GM19240 (cell line): ENCODE results near the gene CDK17.
"Not testable (repeated sequence)": the region's sequence is repeated elsewhere in the genome, so short reads cannot be mapped to it uniquely, and the experiment has no call there.

Experiments used
- DNase-seq: peaks from one replicate; pipeline ENCODE4 v3.0.0; 2011; ENCODE audit warnings: low spot score; ENCODE audit not compliant: insufficient read length

Gene CDK17

DNA sequence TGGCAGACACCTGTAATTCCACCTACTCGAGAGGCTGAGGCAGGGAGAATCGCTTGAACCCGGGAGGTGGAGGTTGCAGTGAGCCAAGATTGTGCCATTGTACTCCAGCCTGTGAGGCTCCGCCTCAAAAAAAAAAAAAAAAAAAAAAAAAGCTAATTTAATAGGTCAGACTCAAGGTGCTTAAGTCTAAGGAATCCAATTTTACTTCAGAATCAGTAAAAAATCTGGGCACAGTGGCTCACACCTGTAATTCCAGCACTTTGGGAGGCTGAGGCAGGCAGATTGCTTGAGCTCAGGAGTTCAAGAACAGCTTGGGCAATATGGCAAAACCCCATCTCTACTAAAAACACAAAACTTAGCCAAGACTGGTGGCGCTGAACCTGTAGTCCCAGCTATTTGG, 7.0 kb downstream of the CDK17 start:
- DNase-seq, result not testable (repeated sequence)

GRCh38 chr12:96392397-96392796, 7.8 kb downstream of the CDK17 start:
- no peak for DNase-seq

DNA sequence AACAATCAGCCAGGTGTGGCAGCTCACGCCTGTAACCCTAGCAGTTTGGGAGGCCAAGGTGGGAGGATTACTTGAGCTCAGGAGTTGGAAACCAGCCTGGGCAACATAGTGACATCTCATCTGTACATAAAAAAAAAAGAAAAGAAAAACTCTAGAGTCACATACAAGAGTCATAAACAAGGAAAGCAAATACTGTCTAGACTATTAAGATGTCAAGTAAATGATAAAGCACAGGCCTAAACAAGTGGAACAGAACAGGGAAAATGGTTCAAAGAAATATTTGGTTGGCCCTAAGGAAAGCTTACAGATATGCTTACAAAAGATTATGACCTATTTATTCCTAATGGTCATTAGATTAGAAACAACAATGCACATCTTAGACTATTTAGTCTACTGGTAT, 12.3 kb downstream of the CDK17 start:
- no peak for DNase-seq

- no peak for DNase-seq
Measured at GRCh38 chr12:96386794-96387193, 13.4 kb downstream of the CDK17 start.

GRCh38 chr12:96383991-96384390, 16.2 kb downstream of the CDK17 start:
- DNase-seq, result no peak

- DNase-seq, result no peak
Measured at GRCh38 chr12:96383371-96383770, 16.9 kb downstream of the CDK17 start.

- DNase-seq, result not testable (repeated sequence)
Measured at GRCh38 chr12:96379743-96380142, 20.5 kb downstream of the CDK17 start.

GRCh38 chr12:96378319-96378718, 21.9 kb downstream of the CDK17 start:
- DNase-seq, result no peak

DNA sequence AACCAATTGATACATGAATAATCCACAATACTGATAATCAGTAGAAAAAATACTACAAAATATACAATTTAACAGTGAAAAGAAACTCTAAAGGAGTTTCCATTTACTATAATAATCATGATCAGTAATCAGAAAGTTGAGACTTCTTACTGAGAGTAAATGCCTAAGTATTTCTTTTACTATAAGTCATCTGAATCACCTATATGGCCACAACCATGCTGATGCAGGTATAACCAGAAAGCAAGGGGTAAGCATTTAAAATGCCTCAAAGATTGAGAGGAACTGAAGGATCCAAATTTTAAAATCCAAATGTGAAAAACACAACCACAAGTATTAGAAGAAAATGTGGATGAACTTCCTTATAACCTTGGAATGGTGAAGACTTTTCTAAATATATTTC, 23.4 kb downstream of the CDK17 start:
- DNase-seq, result no peak

DNA sequence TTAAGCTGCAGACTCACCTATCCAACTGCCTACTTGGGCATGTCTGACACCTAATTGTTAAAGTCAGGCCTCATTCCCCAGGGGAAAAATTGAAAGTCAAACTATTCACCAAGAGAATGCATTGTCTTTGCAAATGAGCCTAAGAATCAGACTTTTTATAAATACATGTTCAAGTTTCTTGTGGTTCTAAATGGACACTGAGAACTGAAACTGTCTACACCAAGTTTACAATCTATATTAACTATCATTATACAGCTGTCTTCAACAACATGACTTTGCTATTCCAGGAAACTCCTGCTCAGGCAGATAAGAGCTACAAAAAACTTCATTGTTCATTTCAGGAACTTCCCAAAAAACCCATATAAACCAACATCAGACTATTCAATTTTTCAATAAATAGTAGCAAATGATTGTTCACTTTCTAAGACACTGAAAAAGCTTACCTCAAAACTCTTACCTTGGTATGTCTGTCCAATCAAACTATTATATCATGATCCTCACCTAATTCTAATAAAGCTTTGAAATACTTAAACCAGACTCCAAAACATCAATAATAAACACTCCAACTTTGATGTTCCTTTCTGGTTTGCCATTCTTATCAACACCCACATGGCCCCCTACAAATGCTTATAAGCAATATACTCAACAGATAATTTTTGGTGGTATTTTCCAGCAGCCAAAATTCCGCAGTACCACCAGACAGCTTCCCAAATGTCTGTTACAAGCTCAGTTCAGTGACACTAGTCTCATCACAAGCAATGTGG, 24.2 kb downstream of the CDK17 start:
- no peak for DNase-seq

DNA sequence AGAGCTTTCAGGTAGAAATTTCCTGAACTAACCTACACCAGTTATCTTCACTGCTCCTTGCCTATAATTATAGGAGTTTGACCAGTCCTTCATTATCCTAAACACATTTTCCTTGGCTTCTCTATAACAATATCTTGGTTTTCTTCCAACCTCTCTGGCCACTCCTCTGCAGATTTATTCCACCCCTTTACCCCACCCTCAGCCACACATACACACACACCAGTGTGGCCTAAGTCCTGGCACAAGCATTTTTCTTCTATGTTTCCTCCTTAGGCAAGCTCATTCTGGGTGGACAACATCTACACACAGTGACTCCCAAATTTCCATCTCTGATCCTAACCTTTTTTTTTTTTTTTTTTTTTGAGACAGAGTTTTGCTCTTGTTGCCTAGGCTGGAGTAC, 25.1 kb downstream of the CDK17 start:
- no peak for DNase-seq

DNA sequence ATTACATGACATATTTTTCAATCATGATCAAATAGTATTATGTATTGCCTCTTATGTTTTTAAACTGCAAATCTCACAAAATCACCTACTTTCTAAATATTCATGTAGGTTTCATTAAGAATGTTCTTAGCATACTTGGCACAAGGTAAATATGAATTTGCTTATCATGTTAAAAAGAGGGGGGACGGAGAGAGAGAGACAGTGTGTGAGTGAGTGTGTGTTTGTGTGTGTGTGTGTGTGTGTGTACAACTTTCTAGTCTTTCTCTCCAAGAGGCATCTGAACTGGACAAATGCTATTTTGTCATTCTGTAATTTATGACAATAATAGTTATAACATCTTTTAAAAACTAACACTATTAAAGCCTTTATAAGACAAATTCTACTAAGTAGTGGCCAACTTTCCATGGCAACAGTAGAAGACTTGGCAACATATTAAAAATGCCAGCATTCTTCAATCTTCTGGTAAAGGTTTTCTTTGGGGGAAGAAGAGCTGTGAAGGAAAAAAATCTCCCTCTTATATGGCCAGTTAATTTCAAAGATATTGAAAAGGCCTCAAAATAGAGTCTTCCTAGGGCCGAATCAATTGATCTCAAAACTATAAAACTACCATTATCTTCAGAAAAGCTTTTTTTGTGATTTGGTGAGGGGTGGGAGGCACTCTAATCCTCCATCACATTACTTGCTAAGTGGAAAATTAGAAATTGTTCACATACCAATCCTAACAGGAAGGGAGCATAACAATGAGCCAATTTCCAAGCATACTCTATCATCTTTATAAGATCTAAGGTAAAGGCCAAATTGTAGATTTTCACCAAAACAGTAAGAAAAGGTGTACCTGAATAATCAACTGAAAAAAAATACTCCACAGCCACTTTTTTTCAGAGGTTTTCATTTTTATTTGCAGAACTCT, 28.2 kb downstream of the CDK17 start:
- no peak for DNase-seq

GRCh38 chr12:96371138-96371789, 29.0 kb downstream of the CDK17 start:
- no peak for DNase-seq

DNA sequence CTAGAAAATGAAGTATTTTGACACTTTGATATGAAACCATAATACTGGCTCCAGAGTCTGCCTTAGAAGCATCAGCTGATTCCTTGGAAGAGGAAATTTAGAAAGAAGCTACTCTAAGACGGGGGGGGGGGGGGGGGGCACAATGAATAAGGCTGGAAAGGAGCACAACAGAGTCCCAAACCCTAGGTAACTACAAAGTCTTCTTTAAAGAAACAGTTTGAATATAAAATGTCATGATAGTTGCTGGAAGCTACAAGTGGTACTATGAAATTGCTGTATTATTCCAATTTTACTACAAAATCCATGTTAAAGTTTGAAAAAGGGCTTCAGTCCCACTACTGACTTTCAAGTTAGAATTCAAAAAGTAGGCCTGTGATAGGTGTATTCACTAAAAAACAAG, 31.6 kb downstream of the CDK17 start:
- no peak for DNase-seq

DNA sequence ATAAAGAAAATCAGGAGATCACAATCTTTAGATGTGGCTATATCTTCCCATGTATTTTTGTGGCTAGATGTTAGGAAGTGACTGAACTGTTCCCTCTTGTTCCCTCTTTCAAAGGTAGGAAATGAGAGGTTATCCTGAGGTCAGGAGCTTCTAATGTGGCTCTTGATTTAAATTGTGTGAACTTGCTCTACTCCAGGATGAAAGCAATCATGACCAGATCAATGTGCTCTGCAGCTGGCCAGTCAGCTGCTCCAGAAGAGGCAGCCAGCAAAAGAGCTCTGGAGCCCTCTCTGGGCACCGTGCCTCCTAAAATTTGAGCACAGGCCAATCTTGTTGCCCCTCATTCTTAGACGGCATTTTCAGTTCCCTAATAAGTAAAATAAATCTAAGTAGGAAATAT, 32.0 kb downstream of the CDK17 start:
- DNase-seq, result no peak

- no peak for DNase-seq
Measured at GRCh38 chr12:96366381-96366654, 33.9 kb downstream of the CDK17 start.

- no peak for DNase-seq
Measured at GRCh38 chr12:96365604-96366380, 34.4 kb downstream of the CDK17 start.

DNA sequence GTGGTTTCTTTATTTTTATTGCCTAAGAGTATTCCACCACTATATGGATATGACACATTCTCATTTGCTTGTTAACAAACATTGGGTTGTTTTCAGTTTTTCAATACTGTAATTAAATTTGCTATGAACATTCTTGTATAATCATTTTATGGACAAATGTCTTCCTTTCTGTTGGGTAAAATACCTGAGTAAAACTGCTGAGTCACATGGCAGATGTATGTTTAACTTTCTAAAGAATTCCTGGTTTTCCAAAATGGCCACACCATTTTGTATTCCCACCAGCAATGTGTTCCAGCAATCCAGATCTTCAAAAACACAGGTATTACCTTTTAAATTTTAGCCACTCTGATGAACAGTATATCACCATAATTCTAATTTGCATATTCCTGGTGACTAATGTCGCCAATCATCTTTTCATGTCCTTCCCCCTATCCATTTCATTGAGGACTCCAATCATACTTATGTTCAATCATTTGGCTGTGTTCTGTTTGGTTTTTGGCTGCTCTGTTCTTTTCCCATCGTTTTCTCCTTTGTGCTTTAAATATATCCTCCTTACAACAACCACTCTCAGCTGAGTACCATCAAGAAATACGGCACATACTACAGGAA, 36.0 kb downstream of the CDK17 start:
- no peak for DNase-seq

DNA sequence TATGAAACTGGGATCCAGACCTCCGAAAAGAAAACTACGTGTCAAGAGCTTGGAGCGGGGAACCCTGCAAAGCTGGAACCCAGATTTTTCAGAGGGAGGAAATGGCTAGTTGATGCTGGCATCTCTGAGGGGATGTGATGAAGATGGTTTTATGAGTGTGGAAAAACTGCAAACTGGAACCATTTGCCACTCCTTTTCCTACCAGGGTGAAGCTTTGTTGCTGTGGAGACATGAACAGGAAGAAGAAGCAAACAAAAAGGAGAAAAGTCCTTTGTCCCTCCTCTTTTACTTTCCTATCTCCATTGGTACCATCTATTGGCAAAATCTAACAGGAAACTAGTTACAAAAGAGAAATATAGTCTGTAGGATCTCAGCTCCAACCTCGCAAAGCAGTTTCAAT, 39.2 kb downstream of the CDK17 start:
- DNase-seq, result no peak

DNA sequence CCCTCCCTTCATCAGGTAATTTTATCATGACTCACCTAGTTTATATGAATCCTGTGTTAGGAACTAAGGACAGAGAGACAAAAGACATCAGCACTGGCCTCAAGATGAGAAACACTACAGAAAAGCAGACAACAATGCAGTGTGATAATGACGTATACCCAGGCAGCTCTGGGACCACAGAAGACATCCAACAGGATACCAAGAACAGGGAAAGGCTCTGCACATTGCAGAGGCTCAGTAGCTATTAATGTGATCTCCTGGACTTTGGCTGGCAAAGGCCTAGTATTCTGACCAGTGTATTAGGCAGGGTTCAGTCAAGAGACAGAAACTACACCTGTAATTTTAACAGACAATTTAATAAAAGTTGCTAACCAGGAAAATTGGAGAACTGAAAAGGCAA, 39.7 kb downstream of the CDK17 start:
- DNase-seq, result no peak

DNA sequence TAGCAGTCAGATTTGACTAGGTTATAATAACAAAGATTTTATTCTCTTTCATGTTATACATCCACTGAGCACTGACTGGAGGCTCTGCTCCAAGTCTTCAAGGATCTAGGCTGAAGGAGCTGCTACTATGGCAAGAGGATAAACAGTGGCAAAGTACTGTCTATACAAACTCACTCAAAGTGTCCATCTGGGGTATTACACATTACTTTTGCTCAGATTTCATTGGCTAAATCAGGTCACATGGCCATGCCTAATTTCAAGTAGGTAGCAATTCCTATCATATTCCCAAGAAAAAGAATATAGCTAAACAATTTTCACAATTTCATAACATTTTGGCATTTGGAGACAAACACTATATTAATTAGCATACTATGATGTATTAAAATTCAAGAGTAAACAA, 40.9 kb downstream of the CDK17 start:
- no peak for DNase-seq
